ENCODE results near the gene CAPN10.

CAPN10 gene

GRCh38 chr2:240564561-240565332 is 21.8 kb upstream of the CAPN10 start:
- DNase-seq, result no peak

GRCh38 chr2:240565333-240566202 is 21.0 kb upstream of the CAPN10 start:
- peak; percentile 95 for DNase-seq

- DNase-seq, result peak; percentile 89
Observed at GRCh38 chr2:240566203-240567136, 20.1 kb upstream of the CAPN10 start.

- DNase-seq, result no peak
Observed at GRCh38 chr2:240567137-240567871, 19.2 kb upstream of the CAPN10 start.

GRCh38 chr2:240567872-240568677 is 18.5 kb upstream of the CAPN10 start, which contains the start of gene RNPEPL1:
Gene RNPEPL1, plus strand, starts transcription at chr2:240568484. Its CDS starts 103 bp downstream, at chr2:240568587.
- no peak for DNase-seq

GRCh38 chr2:240568678-240569522 is 17.6 kb upstream of the CAPN10 start:
- peak; percentile 61 for DNase-seq

GRCh38 chr2:240569523-240569997 is 17.0 kb upstream of the CAPN10 start:
- no peak for DNase-seq

GRCh38 chr2:240569998-240570530 is 16.5 kb upstream of the CAPN10 start:
- DNase-seq, result no peak

GRCh38 chr2:240570531-240571313 is 15.8 kb upstream of the CAPN10 start:
- no peak for DNase-seq

- DNase-seq, result no peak
Observed at GRCh38 chr2:240571314-240571973, 15.1 kb upstream of the CAPN10 start.

- DNase-seq, result no peak
Observed at GRCh38 chr2:240572141-240573031, 14.1 kb upstream of the CAPN10 start.

- no peak for DNase-seq
Observed at GRCh38 chr2:240573071-240573515, 13.4 kb upstream of the CAPN10 start.

- DNase-seq, result no peak
Observed at GRCh38 chr2:240573516-240574385, 12.8 kb upstream of the CAPN10 start.

GRCh38 chr2:240574386-240575100 is 12.0 kb upstream of the CAPN10 start:
- DNase-seq, result no peak
